ENCODE data around the gene PARD3B. TPM values are rescaled to one million over a fixed set of nuclear protein-coding genes. Genes with fewer than 3 reads are reported as not detected.

Gene PARD3B
- total RNA-seq, 1 experiment from 2014 or later: 0.68 TPM

DNA sequence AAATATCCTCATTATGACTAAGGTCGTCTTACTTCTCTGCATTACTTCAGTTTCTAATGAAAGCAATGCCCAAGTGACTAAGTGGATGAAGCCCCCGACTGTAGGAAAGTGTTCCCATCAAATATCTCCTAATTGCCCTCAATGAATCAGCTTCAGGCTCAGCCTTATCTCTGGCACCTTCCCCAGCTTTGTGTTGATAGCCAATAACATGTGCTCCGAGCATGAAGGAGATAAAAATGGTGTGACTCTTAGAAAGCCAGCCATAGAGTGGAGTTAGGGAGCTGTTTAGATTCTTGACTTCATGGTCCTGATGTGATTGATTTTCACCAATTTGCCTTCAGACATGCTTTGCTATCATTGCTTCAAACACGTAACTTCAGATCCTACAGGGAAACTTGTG lies 797.8 kb downstream of the PARD3B start:
- no peak for DNase-seq (ENCODE audit: low spot score)

DNA sequence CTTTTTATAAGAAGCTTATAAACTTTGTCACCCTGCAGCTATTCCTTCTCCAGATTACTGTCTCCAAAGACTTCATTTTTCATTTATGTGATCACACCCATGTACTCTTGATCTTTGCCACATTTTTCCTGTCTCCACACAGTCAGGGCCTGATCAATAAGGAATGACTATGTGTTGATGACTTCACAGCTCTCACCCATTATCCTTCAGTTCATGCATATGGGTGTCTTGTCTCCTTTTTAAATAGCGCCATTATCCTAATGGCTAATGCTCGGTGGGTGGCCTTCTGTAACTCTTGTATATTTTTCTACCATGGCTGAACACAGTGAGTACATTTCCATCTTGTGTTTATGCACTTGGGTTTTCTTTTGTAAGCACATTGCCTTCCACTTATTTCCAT lies 801.4 kb downstream of the PARD3B start:
- DNase-seq (ENCODE audit: low spot score): no peak

DNA sequence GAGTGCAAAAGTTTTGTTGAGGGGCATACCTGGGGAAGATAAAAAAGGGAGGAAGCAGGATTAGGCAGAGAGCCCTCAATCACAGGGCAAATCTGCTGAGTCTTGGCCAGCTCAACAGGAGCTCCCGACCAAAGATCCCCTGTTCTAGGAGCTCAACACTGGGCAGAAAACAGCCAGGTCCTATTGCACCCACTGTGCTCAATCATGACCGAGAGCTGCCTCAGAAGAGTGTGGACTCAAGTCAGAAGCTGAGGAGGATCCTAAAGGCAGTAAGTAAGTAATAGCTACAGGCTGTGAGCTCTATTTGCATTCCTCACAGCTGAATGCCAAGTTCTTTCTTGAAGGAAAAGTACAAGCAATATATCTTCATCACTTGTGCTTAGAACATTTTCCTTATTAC lies 802.6 kb downstream of the PARD3B start:
- DNase-seq (ENCODE audit: low spot score): no peak

DNA sequence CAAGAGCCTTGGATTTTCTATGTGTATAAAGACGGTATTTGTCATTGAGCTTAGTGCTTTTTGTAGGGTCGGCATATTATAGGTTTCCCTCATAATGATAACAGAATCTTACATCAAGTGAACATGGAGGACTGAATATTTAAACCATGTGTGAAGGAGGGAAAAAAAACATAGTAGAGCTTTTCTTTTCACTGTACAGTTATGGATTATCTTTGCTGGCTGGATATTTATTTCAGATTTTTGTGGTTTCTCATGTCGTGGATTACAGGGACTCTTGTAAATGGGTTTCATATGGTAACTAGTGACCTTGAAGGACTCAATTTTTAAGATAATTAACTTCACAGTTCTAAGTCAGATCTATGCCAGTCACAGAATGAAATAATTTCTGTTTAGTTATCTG lies 806.8 kb downstream of the PARD3B start:
- no peak for DNase-seq (ENCODE audit: low spot score)

DNA sequence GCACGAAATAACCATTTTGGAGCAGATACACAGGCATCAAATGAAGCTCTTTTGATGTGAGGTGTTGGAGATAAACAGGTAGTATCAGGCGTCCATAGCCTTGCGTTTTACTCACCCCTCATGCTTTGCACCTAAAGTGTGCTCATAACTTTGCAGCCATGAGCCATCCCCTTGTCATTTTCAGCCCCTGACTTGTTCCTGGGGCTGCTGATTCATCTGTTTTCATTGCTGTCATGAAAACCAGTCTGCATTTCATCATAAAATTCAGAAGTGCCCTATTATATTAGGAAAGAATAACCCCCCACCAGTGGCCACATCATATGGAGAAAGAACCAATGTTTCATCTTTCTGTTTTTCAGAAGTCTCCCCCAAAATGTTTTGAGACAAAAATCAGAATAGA lies 807.3 kb downstream of the PARD3B start:
- DNase-seq (ENCODE audit: low spot score): no peak

DNA sequence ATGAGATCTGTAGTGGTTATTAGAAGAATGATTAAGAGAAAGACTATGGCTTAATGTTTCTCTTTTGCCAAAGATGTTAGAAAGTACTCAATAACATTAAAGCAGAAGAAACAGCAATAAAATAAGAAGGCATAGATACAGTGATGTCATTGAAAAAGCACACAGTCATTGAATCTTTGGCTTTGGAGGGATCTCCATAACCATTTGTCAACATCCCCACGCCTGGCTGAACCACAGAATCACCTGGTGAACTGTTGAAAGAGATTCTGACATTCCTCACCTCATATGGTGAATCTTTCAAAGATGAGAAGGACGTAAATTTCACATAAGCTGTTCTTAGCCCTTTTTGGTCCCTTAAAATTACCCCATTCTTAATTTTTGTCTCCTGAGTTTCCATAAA lies 812.5 kb downstream of the PARD3B start:
- no peak for DNase-seq (ENCODE audit: low spot score)

DNA sequence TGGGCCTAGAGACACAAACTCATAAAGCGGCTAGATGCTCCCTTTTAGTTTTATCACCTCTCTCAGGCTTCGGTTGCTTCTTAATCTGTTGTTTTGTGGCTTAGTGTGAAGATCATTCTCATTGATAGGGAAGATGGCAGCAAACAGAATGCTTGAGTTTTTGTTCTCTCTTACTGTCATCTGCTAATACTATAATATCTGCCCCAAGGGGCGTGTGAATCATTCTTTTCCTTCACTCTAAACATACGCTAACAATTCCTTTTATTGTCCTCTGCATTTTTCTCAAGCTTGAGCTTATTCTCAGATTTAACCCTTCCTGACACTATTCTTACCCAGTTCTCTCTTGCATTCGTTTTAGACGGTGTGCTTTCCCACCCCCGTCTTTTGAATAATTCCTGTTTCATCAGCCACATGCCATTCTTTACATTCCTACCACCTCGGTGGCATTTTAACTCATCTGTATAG lies 813.1 kb downstream of the PARD3B start:
- no peak for DNase-seq (ENCODE audit: low spot score)

DNA sequence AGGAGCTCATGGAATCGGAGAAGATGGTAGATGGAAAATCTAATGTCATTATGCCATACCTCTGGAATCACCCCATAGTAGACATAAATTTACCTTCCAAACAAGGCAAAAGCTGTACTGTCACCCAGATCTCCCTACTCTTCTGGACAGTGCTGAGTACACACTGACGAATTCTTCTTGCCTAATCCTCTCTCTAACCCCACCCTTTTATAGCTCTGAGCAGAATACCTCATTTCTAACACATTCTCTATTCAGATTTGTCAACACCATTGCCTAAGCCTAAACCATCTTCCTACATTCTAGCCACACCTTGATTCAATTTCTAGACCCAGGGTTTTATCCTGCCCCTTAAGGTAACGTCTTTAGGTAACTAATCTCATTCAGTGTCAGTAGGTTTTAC lies 816.0 kb downstream of the PARD3B start:
- DNase-seq (ENCODE audit: low spot score): no peak

DNA sequence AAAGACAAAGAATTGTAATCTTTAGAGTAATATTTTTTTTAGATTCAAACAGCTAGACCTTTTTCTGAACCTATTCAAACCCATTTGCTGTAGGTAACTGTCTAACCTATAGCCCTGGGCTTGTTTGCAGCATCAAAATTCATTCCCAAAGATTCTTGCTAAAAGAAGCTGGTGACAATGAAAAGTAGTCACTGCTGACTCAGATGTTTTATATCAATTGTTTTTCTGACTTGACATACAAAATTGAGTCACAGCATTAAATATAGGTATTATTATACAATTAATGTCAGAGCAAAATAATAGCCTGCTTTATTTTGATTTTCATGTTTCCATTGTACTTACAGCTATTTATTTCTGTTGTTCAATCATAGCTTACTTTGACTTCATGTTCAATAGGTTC lies 816.7 kb downstream of the PARD3B start:
- no peak for DNase-seq (ENCODE audit: low spot score)

DNA sequence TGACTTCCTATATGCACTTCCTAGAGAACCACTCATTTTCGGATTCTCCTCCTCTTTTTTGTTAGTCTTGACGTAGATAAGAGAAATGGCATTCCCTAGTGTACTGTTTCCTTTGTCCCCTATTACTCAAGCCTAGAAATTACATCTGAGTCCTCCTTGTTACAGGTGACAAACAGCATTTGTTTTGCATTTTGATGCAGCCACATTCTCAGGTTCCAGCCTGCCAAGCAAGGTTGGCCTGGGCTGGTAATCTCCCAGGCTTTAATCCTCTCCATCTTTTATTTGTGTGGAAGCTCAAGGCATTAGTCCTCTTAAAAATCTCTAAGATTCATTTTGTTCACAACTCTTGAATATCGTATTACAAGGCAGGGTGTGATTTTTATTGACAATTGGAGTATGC lies 819.0 kb downstream of the PARD3B start:
- no peak for DNase-seq (ENCODE audit: low spot score)

DNA sequence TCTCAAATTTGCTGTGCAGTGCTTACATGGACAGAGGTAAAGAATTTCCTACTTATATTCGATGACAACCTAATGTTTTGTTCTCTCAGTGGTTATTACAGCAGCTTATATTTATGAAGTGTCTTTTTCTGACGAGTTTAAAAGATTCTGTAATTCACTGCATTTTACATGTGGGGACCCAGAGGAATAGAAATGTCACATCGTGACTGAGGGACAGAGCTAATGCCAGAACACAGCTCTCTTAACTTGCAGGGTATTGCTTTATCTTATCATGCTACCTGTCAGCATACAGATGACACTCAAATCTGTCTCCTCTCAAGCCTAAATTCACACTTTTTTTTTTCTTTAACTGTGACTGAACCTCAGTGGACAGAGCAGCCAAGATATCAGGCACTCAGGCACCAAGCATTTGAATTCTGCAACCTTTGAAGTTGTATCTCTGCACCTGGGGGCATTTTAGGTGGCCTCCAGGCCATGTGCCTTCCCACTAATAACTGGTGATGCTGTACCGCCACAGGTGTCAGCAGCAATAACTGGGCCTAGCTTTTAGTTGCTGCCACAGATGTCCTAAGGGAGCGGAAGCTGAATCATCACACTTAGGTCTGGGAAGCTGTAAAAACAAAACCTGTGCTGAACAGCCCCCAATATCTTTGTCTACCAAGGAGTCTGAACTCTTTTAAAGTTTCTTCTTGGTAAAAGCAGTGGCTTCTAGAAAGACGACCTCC lies 821.2 kb downstream of the PARD3B start:
- no peak for DNase-seq (ENCODE audit: low spot score)

DNA sequence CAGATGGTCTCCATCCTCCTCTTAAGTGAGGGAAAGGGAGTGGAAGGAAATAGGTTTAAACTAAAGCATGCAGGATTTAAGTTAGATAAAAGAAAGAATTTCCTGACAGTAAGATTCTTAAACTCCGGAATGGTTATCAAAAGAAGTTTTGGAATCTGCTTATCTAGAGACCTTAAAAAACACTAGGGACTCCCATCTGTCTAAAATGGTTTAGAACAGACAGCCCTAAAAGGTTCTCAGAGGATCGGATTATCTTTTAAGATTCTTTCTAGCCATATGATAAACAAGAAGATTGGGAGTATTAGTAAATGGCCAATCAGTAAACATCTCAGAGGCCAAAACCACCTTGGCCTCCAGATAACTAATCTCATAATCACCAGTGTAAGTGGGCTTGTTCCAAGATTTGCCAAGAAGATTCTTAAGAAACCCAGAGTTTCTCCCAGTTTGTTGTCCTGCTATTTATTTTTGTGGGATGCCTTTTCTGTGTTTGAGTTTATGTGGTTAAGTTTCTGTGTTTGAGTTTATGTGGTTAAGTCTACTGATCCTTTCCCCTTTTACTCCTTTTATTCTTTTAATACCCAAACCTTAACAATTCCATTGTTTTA lies 822.2 kb downstream of the PARD3B start:
- peak; percentile 51 for DNase-seq (ENCODE audit: low spot score)

DNA sequence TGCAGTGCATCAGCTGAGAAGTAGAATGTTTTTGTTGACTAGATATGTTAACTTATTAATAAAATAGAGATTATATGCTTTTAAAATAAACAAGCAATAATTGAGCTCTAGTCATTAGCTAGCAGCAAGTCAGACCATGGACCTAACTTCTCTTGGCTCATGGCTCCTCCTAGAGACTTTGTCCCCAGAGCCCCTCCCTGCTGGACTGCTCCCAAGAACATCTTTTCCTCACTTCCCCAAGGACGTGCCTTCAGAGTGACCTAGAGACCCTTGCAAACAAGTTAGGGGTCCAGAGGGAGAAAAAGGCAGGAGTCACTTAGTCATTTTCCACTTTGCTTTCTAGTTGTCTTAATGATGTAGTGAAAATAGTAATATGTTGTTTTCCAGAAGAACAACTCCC lies 824.5 kb downstream of the PARD3B start:
- no peak for DNase-seq (ENCODE audit: low spot score)

DNA sequence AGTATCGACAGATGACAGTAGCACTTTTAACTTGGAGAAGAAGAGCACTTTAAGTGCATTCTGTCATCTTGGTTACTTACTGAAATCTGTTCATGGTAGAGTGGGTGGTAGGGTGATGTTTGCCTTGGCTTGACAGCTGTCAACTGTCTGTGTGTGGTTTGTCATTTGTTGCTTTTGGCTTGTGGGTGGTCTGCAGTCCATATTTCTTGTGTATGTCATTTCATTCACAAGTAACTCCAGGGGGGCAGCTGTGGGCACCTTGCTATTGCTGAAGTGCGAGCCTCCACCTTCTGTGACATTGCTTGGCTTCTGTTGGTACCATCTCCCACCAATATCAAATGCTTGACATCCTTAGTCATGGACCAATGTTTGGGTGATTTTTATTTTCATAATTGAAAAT lies 825.5 kb downstream of the PARD3B start:
- DNase-seq (ENCODE audit: low spot score): no peak

DNA sequence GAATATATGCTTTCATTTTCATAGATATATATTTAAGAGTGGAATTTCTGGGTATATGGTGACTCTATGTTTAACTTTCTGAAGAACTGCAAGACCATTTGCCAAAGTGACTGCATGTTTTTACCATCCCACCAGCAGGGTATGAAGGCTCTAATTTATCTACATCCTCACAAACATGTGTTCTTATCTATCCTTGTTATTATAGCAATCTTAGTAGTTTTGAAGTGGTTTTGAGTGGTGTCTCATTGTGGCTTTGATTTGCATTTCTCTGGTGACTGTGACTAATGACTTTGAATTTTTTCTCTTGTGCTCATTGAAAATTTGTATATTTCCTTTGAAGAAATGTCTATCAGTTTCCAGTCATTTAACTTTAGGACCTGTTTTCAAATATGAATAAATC lies 826.9 kb downstream of the PARD3B start:
- DNase-seq (ENCODE audit: low spot score): no peak

DNA sequence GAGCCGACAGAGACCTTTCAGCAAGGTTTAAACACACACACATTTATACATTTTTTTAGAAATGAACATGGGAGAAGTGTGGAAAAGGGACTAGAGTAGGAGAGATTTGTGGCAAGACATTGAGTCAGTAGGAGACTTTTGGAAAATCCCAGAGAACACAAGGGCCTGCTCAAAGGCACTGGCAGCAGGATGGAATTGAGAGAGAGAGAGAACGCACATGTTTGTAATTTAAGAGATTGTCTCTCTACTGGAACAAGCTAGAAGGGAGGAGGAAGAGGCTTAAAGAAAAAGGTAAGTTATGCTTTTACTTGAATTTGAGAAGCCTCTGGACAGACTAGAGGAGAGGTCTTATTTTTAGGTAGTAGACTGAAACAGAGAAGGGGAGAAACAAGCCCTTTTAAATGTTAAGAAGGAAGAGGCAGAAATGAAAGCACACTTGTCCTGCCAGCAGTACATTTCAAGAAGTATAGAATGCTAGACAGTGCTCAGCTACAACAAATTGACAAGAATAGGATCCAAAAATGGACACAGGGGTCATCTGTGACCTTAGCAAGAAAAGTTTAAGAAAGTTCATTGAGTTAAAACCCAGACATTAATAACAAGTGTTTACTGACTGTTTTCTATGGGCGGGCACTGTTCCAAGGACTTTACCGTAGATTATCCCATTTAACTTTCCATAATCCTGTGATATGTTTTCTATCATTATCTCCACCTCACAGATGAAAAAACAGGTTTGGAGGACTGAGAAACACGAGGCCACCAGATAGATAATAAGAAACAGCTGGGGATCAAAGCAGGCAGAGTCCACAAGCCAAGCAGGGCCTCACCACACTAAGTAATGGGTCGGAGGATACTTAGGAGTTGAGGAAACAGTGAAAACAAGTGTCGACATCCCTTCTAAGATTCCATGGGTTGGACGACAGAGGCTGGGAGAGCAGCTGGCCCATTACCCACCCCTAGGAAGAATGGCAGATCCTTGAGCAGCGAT lies 830.5 kb downstream of the PARD3B start:
- no peak for DNase-seq (ENCODE audit: low spot score)

DNA sequence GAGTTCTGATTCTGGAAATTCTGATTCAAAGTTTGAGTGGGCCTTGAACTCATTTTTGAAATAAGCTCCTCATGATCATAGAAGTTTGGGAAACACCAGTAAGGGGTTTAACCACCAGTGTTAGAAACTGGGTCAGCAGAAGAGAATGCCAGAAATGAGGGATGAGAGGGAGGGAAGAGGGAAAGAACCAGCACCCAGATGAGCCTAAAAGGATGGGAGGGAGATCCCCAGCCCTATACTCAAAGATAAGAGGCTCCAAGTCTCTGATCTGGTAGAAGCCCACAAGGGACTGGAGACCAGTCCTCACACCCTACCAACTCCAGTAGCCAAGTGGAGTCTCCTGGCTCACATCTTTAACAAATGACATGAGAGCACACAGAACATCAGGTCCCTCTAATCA lies 832.0 kb downstream of the PARD3B start:
- no peak for DNase-seq (ENCODE audit: low spot score)

DNA sequence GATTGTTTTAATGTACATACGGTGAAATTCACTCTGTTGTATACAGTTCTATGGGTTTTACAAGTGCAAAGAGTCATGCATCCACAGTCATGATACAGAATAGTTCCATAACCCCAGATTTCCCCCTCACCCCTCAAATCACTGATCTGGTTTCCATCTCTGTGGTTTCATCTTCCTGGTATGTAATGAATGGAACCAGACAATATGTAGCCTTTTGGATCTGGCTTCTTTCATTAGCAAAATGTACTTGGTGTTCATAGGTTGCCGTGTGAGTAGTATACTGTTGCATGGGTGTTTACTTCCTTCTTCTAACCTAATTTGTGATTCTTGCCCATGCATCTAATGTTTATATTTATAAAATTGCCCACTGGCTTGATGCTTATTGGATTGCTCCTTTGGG lies 838.3 kb downstream of the PARD3B start:
- no peak for DNase-seq (ENCODE audit: low spot score)

DNA sequence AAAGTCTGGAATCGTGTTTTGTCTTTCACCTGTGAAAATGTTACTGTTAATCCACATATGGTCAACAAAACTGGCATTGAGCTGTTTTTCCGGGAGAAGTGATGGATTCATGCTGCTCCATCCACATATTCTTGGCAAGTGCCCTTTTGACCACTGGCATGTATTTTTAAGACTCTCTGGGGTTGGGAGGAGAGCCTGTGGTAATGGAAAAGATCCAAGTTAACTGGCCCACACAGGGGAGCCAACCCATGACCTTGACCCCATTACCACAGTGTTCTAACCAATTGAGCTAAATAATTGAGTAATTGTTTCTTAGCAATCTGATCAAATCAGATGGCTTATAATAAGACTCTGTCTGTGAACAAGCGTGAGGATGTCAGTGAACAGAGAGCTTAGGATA lies 840.8 kb downstream of the PARD3B start:
- no peak for DNase-seq (ENCODE audit: low spot score)

DNA sequence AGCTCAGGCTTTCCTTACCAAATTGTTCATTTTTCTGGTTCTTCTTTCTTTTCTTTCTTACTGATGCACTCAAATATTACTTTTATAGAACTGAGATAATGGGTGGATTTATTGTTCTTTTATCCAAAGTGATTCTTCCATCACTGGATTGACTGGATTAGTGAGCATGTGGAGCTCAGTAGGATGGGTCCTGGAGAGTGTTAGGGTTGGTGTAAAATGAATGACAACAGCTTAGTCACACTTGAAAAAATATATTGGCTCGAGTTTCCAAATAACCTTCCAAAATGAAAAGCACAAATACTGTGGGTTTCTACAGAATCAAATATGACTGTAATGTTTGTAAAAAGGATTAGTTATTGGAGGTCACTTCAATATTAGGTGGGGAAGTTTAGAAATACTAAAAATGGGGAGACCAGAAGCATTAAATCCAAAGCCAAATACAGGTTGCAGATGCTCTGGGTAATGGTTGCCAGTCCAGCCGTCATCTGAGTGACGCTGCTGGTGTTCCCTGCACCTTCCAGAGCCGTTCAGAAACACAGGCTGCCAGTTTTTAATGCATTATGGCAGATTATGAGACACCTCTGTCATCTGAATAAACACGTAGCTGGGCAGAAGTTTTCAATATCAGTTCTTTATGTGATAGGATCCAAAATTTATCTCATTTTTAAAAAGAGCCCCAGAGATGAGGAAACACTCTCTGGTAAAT lies 842.2 kb downstream of the PARD3B start:
- DNase-seq (ENCODE audit: low spot score): no peak

DNA sequence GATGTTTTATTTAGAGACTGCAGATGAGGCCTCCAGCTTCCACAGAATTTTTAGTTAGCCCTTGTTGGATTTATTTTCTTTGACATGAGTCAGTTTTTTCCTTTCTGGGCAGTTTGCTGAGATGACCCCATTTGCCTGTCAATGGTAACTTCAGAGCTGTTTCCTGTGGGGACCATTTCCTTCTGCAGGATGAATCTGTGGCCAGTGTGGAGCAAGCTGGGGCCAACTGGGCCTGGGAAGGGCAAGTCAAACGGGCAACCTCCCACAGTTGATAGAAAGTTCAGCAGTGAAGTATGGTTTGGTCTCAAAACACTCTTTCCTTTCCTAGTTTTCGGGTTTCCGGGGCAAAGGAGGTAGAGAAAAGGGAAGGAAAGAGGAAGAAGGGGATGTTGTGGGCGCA lies 845.6 kb downstream of the PARD3B start:
- DNase-seq (ENCODE audit: low spot score): no peak

DNA sequence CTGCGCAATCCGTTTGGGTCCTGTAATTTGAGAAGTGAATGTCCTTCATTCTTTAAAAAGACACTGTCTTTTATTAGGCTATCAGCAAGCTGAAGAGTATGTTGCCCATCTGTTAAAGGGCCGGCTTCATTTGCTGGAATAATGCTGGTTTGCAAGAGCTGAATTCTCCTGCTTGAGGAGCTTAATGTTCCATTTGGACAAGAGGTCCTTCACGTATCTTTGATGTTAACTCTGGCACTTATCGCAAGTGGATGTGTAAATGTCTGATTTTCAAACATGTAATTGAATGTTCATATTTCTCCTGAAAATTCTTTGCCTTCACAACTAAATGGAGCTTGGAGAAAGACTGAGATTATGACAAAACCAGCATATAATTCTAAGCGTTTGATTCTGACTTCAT lies 856.2 kb downstream of the PARD3B start:
- DNase-seq (ENCODE audit: low spot score): no peak
